GM04504 (cell line): Measurements from ENCODE around the gene MTRF1.
"Not testable (repeated sequence)": the region's sequence is repeated elsewhere in the genome, so short reads cannot be mapped to it uniquely, and the experiment has no call there.

Experiments
- DNase-seq: peaks from one replicate; pipeline ENCODE4 v3.0.0-alpha.2; 2012; ENCODE audit warnings: low read depth

The MTRF1 gene

GRCh38 chr13:41282129-41282571 is 18.8 kb upstream of the MTRF1 start:
- no peak for DNase-seq

- DNase-seq: not testable (repeated sequence)
Observed at GRCh38 chr13:41279156-41279555, 15.8 kb upstream of the MTRF1 start.

GRCh38 chr13:41276824-41277223 is 13.4 kb upstream of the MTRF1 start:
- no peak for DNase-seq

GRCh38 chr13:41274881-41275280 is 11.5 kb upstream of the MTRF1 start:
- DNase-seq: no peak

GRCh38 chr13:41273831-41274441 is 10.6 kb upstream of the MTRF1 start:
- no peak for DNase-seq

GRCh38 chr13:41271456-41272285 is 8.3 kb upstream of the MTRF1 start:
- DNase-seq: no peak

- no peak for DNase-seq
Observed at GRCh38 chr13:41268764-41269163, 5.4 kb upstream of the MTRF1 start.

- no peak for DNase-seq
Observed at GRCh38 chr13:41267106-41267505, 3.7 kb upstream of the MTRF1 start.

- DNase-seq: no peak
Observed at GRCh38 chr13:41259875-41260501, 3.4 kb downstream of the MTRF1 start.

- DNase-seq: no peak
Observed at GRCh38 chr13:41257535-41257934, 5.8 kb downstream of the MTRF1 start.

GRCh38 chr13:41254902-41255301 is 8.5 kb downstream of the MTRF1 start:
- DNase-seq: no peak

GRCh38 chr13:41250993-41251392 is 12.4 kb downstream of the MTRF1 start:
- DNase-seq: no peak

- DNase-seq: no peak
Observed at GRCh38 chr13:41246969-41247680, 16.3 kb downstream of the MTRF1 start.

GRCh38 chr13:41244556-41244955 is 18.8 kb downstream of the MTRF1 start:
- no peak for DNase-seq

GRCh38 chr13:41241626-41242025 is 21.8 kb downstream of the MTRF1 start:
- DNase-seq: no peak

GRCh38 chr13:41236369-41236768 is 27.0 kb downstream of the MTRF1 start:
- DNase-seq: no peak

- DNase-seq: no peak
Observed at GRCh38 chr13:41232578-41233480, 30.5 kb downstream of the MTRF1 start.

GRCh38 chr13:41231786-41232185 is 31.6 kb downstream of the MTRF1 start:
- DNase-seq: no peak

- DNase-seq: no peak
Observed at GRCh38 chr13:41231025-41231677, 32.2 kb downstream of the MTRF1 start.

GRCh38 chr13:41229356-41229755 is 34.0 kb downstream of the MTRF1 start:
- no peak for DNase-seq
